HepG2 (cell line): Measurements from ENCODE around the gene RPA1. TPM values are rescaled to one million over a fixed set of nuclear protein-coding genes. Genes with fewer than 3 reads are reported as not detected.

Experiments used
- ATAC-seq: fragments of 200-7000 bp; cut with Tn5 transposase; 3 replicates; pipeline ENCODE4 v1.9.1; 2020; ENCODE audit warnings: mild to moderate bottlenecking, moderate library complexity
- BruUV-seq: library from RNA; stranded (reverse); fragments of 400-500 nt; replicated peaks from 2 replicates; lab custom pipeline; 2021; lab: Mats Ljungman, UMichigan
- CTCF ChIA-PET: fragments of 300-600 bp; formaldehyde crosslinking; extraction: SDS; loops from one replicate; lab custom pipeline; 2021; ENCODE audit warnings: low total read pairs, inconsistent platforms, low intra/inter-chr PET ratio; lab: Yijun Ruan, JAX
- POLR2A ChIA-PET: fragments of 350-600 bp; sonication (Branson Sonifier 250); formaldehyde crosslinking; loops from one replicate; lab custom pipeline; 2020; ENCODE audit warnings: antibody characterized with exemption, inconsistent platforms; lab: Yijun Ruan, JAX
- DNase-seq: peaks from one replicate; pipeline ENCODE4 v3.0.0-alpha.2; 2015; ENCODE audit warnings: low spot score
- FAIRE-seq: peaks from 3 replicates; lab custom pipeline; 2011; peaks lifted over from hg19 to GRCh38; lab: Jason Lieb, UNC
- H2AFZ ChIP-seq: one replicate; pipeline ENCODE4 v1.6.1; 2011; ENCODE audit warnings: low read length, inconsistent platforms
- H3K27ac ChIP-seq: fragments of 300-600 bp; 3 replicates; pipeline ENCODE4 v1.8.0; 2011; ENCODE audit warnings: mixed run types, mild to moderate bottlenecking, mixed read lengths, low read length, inconsistent platforms; ENCODE audit not compliant: insufficient read depth; ENCODE audit errors: extremely low read length
- H3K27me3 ChIP-seq, 2 experiments: fragments of 200-600 bp in 1 of 2; 2 replicates in 1 of 2; 3 replicates in 1 of 2; pipeline versions ENCODE4 v1.6.0 to v1.8.0; 2011; ENCODE audit warnings: low read length in 2 of 2, mild to moderate bottlenecking in 2 of 2, moderate library complexity in 2 of 2, inconsistent platforms in 1 of 2; ENCODE audit not compliant: insufficient read depth in 2 of 2, control insufficient read depth in 1 of 2
- H3K36me3 ChIP-seq, 2 experiments: fragments of 200-600 bp in 1 of 2; replicated peaks in 1 of 2; 2 replicates in 1 of 2; 3 replicates in 1 of 2; pipeline versions ENCODE4 v1.5.1 to v1.8.0; 2011; ENCODE audit warnings: low read length in 2 of 2, inconsistent platforms in 1 of 2; ENCODE audit not compliant: insufficient read depth in 2 of 2, control insufficient read depth in 1 of 2
- H3K4me1 ChIP-seq: 2 replicates; pipeline ENCODE4 v1.5.1; 2012; ENCODE audit warnings: low read length, inconsistent platforms; ENCODE audit not compliant: insufficient read depth
- H3K4me2 ChIP-seq: 2 replicates; pipeline ENCODE4 v1.6.0; 2011; ENCODE audit warnings: low read depth, low read length, inconsistent platforms
- H3K4me3 ChIP-seq, 3 experiments: fragments of 200-600 bp in 1 of 3; sonication (generic), shearing (Covaris generic) in 1 of 3; replicated peaks in 1 of 3; 2 replicates each; pipeline ENCODE4 v1.5.1; 2011 to 2016; ENCODE audit warnings: low read length in 3 of 3, inconsistent platforms in 2 of 3, low read depth in 2 of 3, mild to moderate bottlenecking in 2 of 3, control low read depth in 1 of 3, mixed read lengths in 1 of 3; ENCODE audit not compliant: insufficient read depth in 1 of 3
- H3K79me2 ChIP-seq: one replicate; pipeline ENCODE4 v1.6.1; 2011; ENCODE audit warnings: low read length, inconsistent platforms; ENCODE audit not compliant: insufficient read depth
- H3K9ac ChIP-seq: 2 replicates; pipeline ENCODE4 v1.6.0; 2011; ENCODE audit warnings: mild to moderate bottlenecking, low read depth, low read length, inconsistent platforms; ENCODE audit not compliant: insufficient read depth
- H3K9me3 ChIP-seq: 2 replicates; pipeline ENCODE4 v1.5.1; 2012; ENCODE audit warnings: mild to moderate bottlenecking, low read length
- H4K20me1 ChIP-seq: 2 replicates; pipeline ENCODE4 v1.6.0; 2011; ENCODE audit warnings: inconsistent platforms, mild to moderate bottlenecking, low read length, moderate library complexity; ENCODE audit not compliant: insufficient read depth
- ATF7-NPFF ChIP-seq: sonication (generic); formaldehyde crosslinking; IDR thresholded peaks from 2 replicates; pipeline ENCODE4 v1.8.1; 2023; ENCODE audit warnings: mild to moderate bottlenecking, low read depth, missing genetic modification reagents, moderate library complexity
- CHCHD3 ChIP-seq: sonication (generic); formaldehyde crosslinking; IDR thresholded peaks from 2 replicates; pipeline ENCODE4 v1.8.0; 2022; ENCODE audit warnings: mild to moderate bottlenecking, missing genetic modification reagents, moderate library complexity
- CREM ChIP-seq, 2 experiments: sonication (generic) in 1 of 2; formaldehyde crosslinking in 1 of 2; IDR thresholded peaks; 2 replicates each; pipeline versions ENCODE4 v1.4.0 to v1.6.1; 2016 to 2020; ENCODE audit warnings: antibody characterized with exemption in 1 of 2, mild to moderate bottlenecking in 1 of 2, missing genetic modification reagents in 1 of 2
- FOXK1 ChIP-seq: sonication (generic); formaldehyde crosslinking; IDR thresholded peaks from 2 replicates; pipeline ENCODE4 v1.4.0; 2020; ENCODE audit warnings: low read depth, missing genetic modification reagents, borderline replicate concordance
- FOXK2 ChIP-seq: fragments of 450-650 bp; IDR thresholded peaks from 2 replicates; pipeline ENCODE4 v1.6.1; 2016
- HHEX ChIP-seq: IDR thresholded peaks from 2 replicates; pipeline ENCODE4 v1.6.1; 2016; ENCODE audit warnings: control low read depth
- HNRNPL ChIP-seq: fragments of 200-400 bp; formaldehyde crosslinking; IDR thresholded peaks from 2 replicates; pipeline ENCODE4 v1.6.1; 2017; ENCODE audit warnings: mild to moderate bottlenecking, low read depth, low read length
- MXD4 ChIP-seq: IDR thresholded peaks from 2 replicates; pipeline ENCODE4 v1.6.1; 2016; ENCODE audit warnings: mild to moderate bottlenecking, missing biosample characterization, missing genetic modification reagents
- THYN1 ChIP-seq: sonication (generic); formaldehyde crosslinking; IDR thresholded peaks from 2 replicates; pipeline ENCODE4 v1.8.1; 2023; ENCODE audit warnings: low read depth, mild to moderate bottlenecking, moderate library complexity, missing genetic modification reagents, borderline replicate concordance
- ZFP62 ChIP-seq: sonication (generic); formaldehyde crosslinking; IDR thresholded peaks from 2 replicates; pipeline ENCODE4 v1.4.0; 2020; ENCODE audit warnings: missing genetic modification reagents
- ZNF350 ChIP-seq: sonication (generic); formaldehyde crosslinking; IDR thresholded peaks from 2 replicates; pipeline ENCODE4 v1.4.0; 2020; ENCODE audit warnings: mild to moderate bottlenecking, low read depth, missing genetic modification reagents, borderline replicate concordance
- ZNF382 ChIP-seq: sonication (generic); formaldehyde crosslinking; IDR thresholded peaks from 2 replicates; pipeline ENCODE4 v1.5.0; 2020; ENCODE audit warnings: missing genetic modification reagents, mild to moderate bottlenecking, borderline replicate concordance
- ZNF615 ChIP-seq: sonication (generic); formaldehyde crosslinking; IDR thresholded peaks from 2 replicates; pipeline ENCODE4 v1.5.0; 2020; ENCODE audit warnings: mild to moderate bottlenecking, missing genetic modification reagents, borderline replicate concordance
- ZNF780A ChIP-seq: sonication (generic); formaldehyde crosslinking; IDR thresholded peaks from 2 replicates; pipeline ENCODE4 v1.8.0; 2022; ENCODE audit warnings: mild to moderate bottlenecking, missing genetic modification reagents, moderate library complexity
- ZSCAN22 ChIP-seq: sonication (generic); formaldehyde crosslinking; IDR thresholded peaks from 2 replicates; pipeline ENCODE4 v1.4.0; 2020; ENCODE audit warnings: mild to moderate bottlenecking, missing genetic modification reagents
- WGBS: methylation state at CpG from one replicate; pipeline ENCODE4 v1.1.6; 2017; ENCODE audit warnings: low lambda C conversion rate; 5-methylcytosine and 5-hydroxymethylcytosine counted together
- in situ Hi-C: cut with HindIII; loops from 2 replicates; pipeline ENCODE4 v1.10.0; 2017; ENCODE audit warnings: low pct_unique_long_range_greater_than_20kb; ENCODE audit not compliant: extremely low pct_ligation_motif_present
- intact Hi-C: fragments of 100-400 bp; cut with micrococcal nuclease; formaldehyde crosslinking; loops from one replicate; pipeline ENCODE4 v1.10.0; 2022; ENCODE audit not compliant: unreplicated experiment
- polyA plus RNA-seq, 8 experiments: library from polyadenylated mRNA; depleted of rRNA in 3 of 8; stranded (reverse) in 7 of 8; unstranded in 1 of 8; fragments of >200 nt; fragmentation: Illumina TruSeq in 4 of 8; extraction: Trizol in 4 of 8; gene quantifications; 2 replicates each; pipeline versions ENCODE4 v1.2.1 to v1.2.3, GENCODE V29; 2011 to 2016; ENCODE audit warnings: low read depth in 4 of 8, missing spikeins in 1 of 8, mixed read lengths in 1 of 8; ENCODE audit not compliant: insufficient read depth in 1 of 8
- total RNA-seq, 5 experiments: library from RNA; depleted of rRNA; stranded (reverse); fragments of >200 nt; fragmentation: Illumina TruSeq; extraction: Trizol; gene quantifications; 2 replicates each; pipeline ENCODE4 v1.2.3, GENCODE V29; 2016; ENCODE audit warnings: low read depth in 1 of 5
- TF ChIP-seq, protein P1 (sequence below): sonication (generic); formaldehyde crosslinking; IDR thresholded peaks from 2 replicates; pipeline ENCODE4 v1.4.0; 2020; ENCODE audit warnings: missing genetic modification reagents
- TF ChIP-seq, protein P2 (sequence below): sonication (generic); formaldehyde crosslinking; IDR thresholded peaks from 2 replicates; pipeline ENCODE4 v1.5.1; 2020; ENCODE audit warnings: mild to moderate bottlenecking, missing genetic modification reagents, moderate library complexity
- TF ChIP-seq, protein P3 (sequence below): sonication (generic); formaldehyde crosslinking; IDR thresholded peaks from 2 replicates; pipeline ENCODE4 v1.4.0; 2020; ENCODE audit warnings: missing genetic modification reagents

RPA1 gene
- total and polyA plus RNA-seq, 2 of the 13 experiments (the other 11 are each of a cell fraction or from before 2014, with no cell fraction given) = 13.9 to 37.6 TPM

DNA sequence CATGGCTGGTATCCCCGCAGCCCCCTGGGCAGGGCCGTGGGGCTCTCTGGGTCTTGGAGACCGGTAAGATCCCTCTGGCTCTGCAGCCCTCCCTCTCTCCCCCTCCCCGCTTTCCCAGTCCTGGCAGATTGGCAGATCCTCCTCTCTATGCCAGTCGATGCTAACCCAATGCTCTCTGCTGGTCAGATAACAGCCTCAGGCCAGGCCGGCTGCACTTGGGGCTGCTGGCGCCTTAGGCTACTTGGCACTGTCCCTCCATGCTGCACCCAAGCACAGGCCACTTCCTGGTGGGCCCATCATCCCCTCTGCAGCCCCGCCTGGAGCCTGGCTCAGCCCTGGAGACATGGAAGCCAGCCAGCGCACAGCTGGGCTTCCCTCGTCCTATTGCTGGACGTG lies 113.6 kb downstream of the RPA1 start:
- in situ Hi-C loops (no loop called here), intact Hi-C loops (no loop called here)
- Histone ChIP-seq H3K27ac (no peak overlapping the region), H3K9ac (no peak overlapping the region), H3K79me2 (no peaks in the 10 kb centered on the region), H3K4me1 (peaks cover 30% of the 10 kb centered on the region), H3K36me3 (no peaks in the 10 kb centered on the region), H3K4me3 (no peak overlapping the region), H3K9me3 (no peaks in the 10 kb centered on the region), H3K27me3 (peaks cover 9 to 45% of the 10 kb centered on the region in 2 experiments; a peak in 4 of 5 replicates), H2AFZ (no peak overlapping the region), H4K20me1 (no peaks in the 10 kb centered on the region; the same call in 1 of the 2 replicates), H3K4me2 (no peak overlapping the region)
- FAIRE-seq (no peak), DNase-seq (no peak), ATAC-seq (no peak)
- BruUV-seq = no TSS peak
- TF ChIP-seq HNRNPL (no peak), FOXK2 (no peak), CHCHD3 (CRISPR knock-in tag) (no peak), FOXK1 (CRISPR knock-in tag) (no peak), ZNF382 (CRISPR knock-in tag) (no peak), ZNF615 (CRISPR knock-in tag) (no peak), ZFP62 (CRISPR knock-in tag) (no peak), HHEX (CRISPR knock-in tag) (no peak), CREM (IDR thresholded peaks at IDR 0.05) (no peak), CREM (CRISPR knock-in tag; IDR thresholded peaks at IDR 0.05) (no peak), ZSCAN22 (CRISPR knock-in tag) (no peak), ZNF350 (CRISPR knock-in tag) (no peak), MXD4 (CRISPR knock-in tag) (no peak), THYN1 (CRISPR knock-in tag) (no peak), ZNF780A (no peak), ATF7-NPFF (no peak)
- TF ChIP-seq, protein P1, sequence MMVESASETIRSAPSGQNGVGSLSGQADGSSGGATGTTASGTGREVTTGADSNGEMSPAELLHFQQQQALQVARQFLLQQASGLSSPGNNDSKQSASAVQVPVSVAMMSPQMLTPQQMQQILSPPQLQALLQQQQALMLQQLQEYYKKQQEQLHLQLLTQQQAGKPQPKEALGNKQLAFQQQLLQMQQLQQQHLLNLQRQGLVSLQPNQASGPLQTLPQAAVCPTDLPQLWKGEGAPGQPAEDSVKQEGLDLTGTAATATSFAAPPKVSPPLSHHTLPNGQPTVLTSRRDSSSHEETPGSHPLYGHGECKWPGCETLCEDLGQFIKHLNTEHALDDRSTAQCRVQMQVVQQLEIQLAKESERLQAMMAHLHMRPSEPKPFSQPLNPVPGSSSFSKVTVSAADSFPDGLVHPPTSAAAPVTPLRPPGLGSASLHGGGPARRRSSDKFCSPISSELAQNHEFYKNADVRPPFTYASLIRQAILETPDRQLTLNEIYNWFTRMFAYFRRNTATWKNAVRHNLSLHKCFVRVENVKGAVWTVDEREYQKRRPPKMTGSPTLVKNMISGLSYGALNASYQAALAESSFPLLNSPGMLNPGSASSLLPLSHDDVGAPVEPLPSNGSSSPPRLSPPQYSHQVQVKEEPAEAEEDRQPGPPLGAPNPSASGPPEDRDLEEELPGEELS (CRISPR knock-in tag) = no peak
- TF ChIP-seq, protein P2, sequence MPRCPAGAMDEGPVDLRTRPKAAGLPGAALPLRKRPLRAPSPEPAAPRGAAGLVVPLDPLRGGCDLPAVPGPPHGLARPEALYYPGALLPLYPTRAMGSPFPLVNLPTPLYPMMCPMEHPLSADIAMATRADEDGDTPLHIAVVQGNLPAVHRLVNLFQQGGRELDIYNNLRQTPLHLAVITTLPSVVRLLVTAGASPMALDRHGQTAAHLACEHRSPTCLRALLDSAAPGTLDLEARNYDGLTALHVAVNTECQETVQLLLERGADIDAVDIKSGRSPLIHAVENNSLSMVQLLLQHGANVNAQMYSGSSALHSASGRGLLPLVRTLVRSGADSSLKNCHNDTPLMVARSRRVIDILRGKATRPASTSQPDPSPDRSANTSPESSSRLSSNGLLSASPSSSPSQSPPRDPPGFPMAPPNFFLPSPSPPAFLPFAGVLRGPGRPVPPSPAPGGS (CRISPR knock-in tag) = no peak
- TF ChIP-seq, protein P3, sequence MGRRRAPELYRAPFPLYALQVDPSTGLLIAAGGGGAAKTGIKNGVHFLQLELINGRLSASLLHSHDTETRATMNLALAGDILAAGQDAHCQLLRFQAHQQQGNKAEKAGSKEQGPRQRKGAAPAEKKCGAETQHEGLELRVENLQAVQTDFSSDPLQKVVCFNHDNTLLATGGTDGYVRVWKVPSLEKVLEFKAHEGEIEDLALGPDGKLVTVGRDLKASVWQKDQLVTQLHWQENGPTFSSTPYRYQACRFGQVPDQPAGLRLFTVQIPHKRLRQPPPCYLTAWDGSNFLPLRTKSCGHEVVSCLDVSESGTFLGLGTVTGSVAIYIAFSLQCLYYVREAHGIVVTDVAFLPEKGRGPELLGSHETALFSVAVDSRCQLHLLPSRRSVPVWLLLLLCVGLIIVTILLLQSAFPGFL = no peak
- POLR2A ChIA-PET = no interaction called here
- CTCF ChIA-PET = no interaction called here
- WGBS = 66% methylated on average over 4 of the region's 11 CpGs
